Adrenal gland (tissue), 12 donors: Measurements from ENCODE around the gene NKTR. TPM values are rescaled to one million over a fixed set of nuclear protein-coding genes. Genes with fewer than 3 reads are reported as not detected.
A peak's percentile ranks its signal among the peaks of the same experiment; 100 is the strongest.
"Not testable (repeated sequence)": the region's sequence is repeated elsewhere in the genome, so short reads cannot be mapped to it uniquely, and the experiment has no call there.

Source experiments
- DNase-seq, 7 donors: peaks; one replicate each; pipeline ENCODE4 v3.0.0-alpha.2; 2019 to 2020
- H3K27ac ChIP-seq, 5 donors: fragments of 200-600 bp; sonication (generic) in 4 of 5; 1 replicate in 3 of 5; 2 replicates in 2 of 5; pipeline versions ENCODE4 v1.5.1 to v1.8.0; 2016 to 2020; ENCODE audit warnings: mild to moderate bottlenecking in 1 of 5
- H3K27me3 ChIP-seq: fragments of 200-600 bp; 2 replicates; pipeline ENCODE4 v1.8.0; 2021
- H3K36me3 ChIP-seq, 2 donors: fragments of 200-600 bp; replicated peaks in 1 of 2; 1 replicate in 1 of 2; 2 replicates in 1 of 2; pipeline versions ENCODE4 v1.5.1 to v1.8.0; 2018 to 2022
- H3K4me1 ChIP-seq, 2 donors: fragments of 200-600 bp; replicated peaks in 1 of 2; 1 replicate in 1 of 2; 2 replicates in 1 of 2; pipeline versions ENCODE4 v1.5.1 to v1.8.0; 2018 to 2021
- H3K4me3 ChIP-seq, 4 donors: fragments of 200-600 bp; sonication (generic) in 3 of 4; one replicate each; pipeline ENCODE4 v1.5.1; 2016 to 2018
- H3K9me3 ChIP-seq, 3 donors: fragments of 200-600 bp; sonication (generic) in 1 of 3; replicated peaks in 1 of 3; 1 replicate in 2 of 3; 2 replicates in 1 of 3; pipeline versions ENCODE4 v1.5.1 to v1.8.0; 2016 to 2021
- POLR2A ChIP-seq, 2 donors: fragments of 450-650 bp; IDR thresholded peaks; one replicate each; pipeline ENCODE4 v1.6.1; 2017; ENCODE audit warnings: antibody characterized with exemption in 2 of 2, mild to moderate bottlenecking in 2 of 2, moderate library complexity in 1 of 2
- WGBS, 4 donors: extraction: QIAGEN DNeasy Blood & Tissue Kit in 2 of 4; methylation state at CpG; one replicate each; pipeline versions ENCODE4 v1.1.5 to v1.1.7; 2013 to 2017; 5-methylcytosine and 5-hydroxymethylcytosine counted together
- intact Hi-C, 2 donors: fragments of 100-400 bp; cut with DNase I; formaldehyde crosslinking; loops; one replicate each; pipeline versions ENCODE4 v1.14.1 to v1.15.0; 2022 to 2023
- polyA plus RNA-seq, 3 donors: library from polyadenylated mRNA; stranded (reverse); fragments of 200-250 nt in 2 of 3; fragments of 350-450 nt in 1 of 3; fragmentation: Illumina TruSeq in 1 of 3; extraction: RNeasy Lipid Tissue Mini Kit (QIAGEN cat#74804) in 1 of 3; gene quantifications; one replicate each; pipeline ENCODE4 v1.2.3, GENCODE V29; 2013 to 2014
- total RNA-seq, 9 donors: library from RNA; depleted of rRNA in 4 of 9; stranded (reverse); fragments of >200 nt in 4 of 9; fragments of 120-200 nt in 1 of 9; fragmentation: NEBNext Ultra II Directional in 1 of 9; extraction: Animal tissue kit (Norgen Biotek cat#: 25700) in 1 of 9; gene quantifications; one replicate each; pipeline versions ENCODE4 v1.1.0 to v1.2.4, GENCODE V29; 2013 to 2023
- TF ChIP-seq, protein P1 (sequence below), 6 experiments: fragments of 450-650 bp in 4 of 6; fragments of 200-600 bp in 2 of 6; sonication (generic) in 1 of 6; IDR thresholded peaks; 1 replicate in 5 of 6; 2 replicates in 1 of 6; pipeline versions ENCODE4 v1.5.1 to v1.8.0; 2016 to 2021; ENCODE audit warnings: antibody characterized with exemption in 6 of 6, mild to moderate bottlenecking in 2 of 6, moderate library complexity in 1 of 6
- donor health status: healthy with polysubstance abuse.
- donor health status: Bipolar disorder and iron deficiency.
- donor health status: DM: yes; HTN: yes; CAD: no.
- donor health status: DM: no; HTN: no; CAD: no.
- donor health status: DM: no; HTN: no; CAD: no.
- donor health status: DM: yes; HTN: yes; CAD: no.

Gene NKTR
- total and polyA plus RNA-seq, 12 donors, result 12.7 to 114 (median 50.7) TPM

DNA sequence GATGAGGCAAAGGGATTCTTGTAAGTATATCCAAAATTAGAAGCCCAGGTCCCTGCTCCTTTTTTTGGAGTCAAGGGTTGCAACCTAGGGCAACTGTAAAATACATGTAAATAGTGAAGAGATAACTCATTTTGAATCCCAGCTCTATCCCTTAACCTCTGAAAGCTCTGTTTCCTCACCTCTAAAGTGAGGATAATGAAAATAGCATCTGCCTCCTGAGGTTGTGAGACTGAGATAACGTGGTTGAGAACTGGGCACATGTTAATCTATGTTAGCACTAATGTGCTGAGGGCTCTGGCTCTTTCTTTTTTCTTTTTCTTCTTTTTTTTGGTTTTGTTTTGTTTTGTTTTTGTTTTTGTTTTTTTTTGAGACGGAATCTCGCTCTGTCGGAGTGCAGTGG is 4.8 kb upstream of the NKTR start:
- TF ChIP-seq, protein P1, sequence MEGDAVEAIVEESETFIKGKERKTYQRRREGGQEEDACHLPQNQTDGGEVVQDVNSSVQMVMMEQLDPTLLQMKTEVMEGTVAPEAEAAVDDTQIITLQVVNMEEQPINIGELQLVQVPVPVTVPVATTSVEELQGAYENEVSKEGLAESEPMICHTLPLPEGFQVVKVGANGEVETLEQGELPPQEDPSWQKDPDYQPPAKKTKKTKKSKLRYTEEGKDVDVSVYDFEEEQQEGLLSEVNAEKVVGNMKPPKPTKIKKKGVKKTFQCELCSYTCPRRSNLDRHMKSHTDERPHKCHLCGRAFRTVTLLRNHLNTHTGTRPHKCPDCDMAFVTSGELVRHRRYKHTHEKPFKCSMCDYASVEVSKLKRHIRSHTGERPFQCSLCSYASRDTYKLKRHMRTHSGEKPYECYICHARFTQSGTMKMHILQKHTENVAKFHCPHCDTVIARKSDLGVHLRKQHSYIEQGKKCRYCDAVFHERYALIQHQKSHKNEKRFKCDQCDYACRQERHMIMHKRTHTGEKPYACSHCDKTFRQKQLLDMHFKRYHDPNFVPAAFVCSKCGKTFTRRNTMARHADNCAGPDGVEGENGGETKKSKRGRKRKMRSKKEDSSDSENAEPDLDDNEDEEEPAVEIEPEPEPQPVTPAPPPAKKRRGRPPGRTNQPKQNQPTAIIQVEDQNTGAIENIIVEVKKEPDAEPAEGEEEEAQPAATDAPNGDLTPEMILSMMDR (IDR thresholded peaks at IDR 0.05), result no peak
- no peak for TF ChIP-seq POLR2A (IDR thresholded peaks at IDR 0.05)
- H3K4me3 ChIP-seq, result no peak overlapping the region
- H3K27ac ChIP-seq, result no peak overlapping the region
- intact Hi-C loops, result no loop called here
- no peaks in the 10 kb centered on the region for H3K27me3 ChIP-seq
- 95 to 97% (median 97%) methylated on average over 4 of the region's 4 CpGs for WGBS, 4 donors
- H3K4me1 ChIP-seq, result peaks cover 5 to 15% of the 10 kb centered on the region in 2 donors
- no peaks in the 10 kb centered on the region for H3K9me3 ChIP-seq
- DNase-seq, result no peak
- H3K36me3 ChIP-seq, result peaks cover 0 to 6% of the 10 kb centered on the region in 2 donors

DNA sequence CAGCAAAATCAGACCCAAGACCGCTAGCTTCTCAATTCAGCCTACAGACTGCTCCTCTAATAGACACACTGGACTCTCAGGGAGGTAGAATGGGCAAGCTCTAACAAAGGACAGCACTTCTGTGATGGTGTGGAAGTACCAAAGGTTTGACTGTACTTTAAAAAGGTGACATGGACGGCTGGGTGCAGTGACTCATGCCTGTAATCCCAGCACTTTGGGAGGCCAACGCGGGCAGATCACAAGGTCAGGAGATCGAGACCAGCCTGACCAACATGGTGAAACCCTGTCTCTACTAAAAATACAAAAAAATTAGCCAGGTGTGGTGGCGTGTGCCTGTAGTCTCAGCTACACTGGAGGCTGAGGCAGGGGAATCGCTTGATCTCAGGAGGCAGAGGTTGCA is 3.4 kb upstream of the NKTR start:
- intact Hi-C loops, DNase-seq, H3K9me3 ChIP-seq, H3K36me3 ChIP-seq, H3K27ac ChIP-seq, H3K4me3 ChIP-seq, H3K27me3 ChIP-seq: not testable (repeated sequence)
- WGBS, 4 donors, result 80 to 93% (median 92%) methylated on average over 7 of the region's 7 CpGs
- peaks cover 3 to 13% of the 10 kb centered on the region in 2 donors for H3K4me1 ChIP-seq

DNA sequence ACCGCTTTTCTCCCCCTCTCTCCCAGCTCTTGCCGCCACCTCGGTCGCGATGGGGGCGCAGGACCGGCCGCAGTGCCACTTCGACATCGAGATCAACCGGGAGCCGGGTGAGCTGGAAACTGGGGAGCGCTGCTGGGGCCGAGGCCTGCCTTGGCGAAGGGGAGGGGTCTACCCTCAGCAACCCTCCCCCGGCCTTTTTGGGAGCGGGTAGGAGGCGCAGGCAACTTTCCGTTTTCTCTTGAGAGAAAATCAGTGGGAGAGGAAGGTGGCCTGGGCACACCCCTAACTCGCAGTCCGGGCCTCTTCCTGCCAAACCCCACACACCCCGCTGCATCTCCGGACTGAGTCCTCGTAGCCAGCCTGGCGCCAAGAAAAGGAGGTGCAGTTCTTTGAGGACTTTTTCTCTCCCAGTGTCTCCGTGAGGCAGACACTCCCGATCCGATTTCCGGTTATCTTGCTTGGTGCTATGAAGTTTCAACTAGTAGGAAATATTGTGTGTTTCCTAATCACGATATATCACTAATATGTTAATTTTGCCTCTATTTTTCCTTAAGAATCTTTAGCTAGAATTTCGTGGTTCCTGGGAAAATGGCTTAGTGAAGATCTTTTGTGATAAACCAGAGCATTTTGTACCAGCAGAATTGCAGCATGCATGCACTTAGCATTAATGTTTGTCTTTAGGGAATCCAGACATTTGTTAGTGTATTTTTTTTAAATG is 631 bp downstream of the NKTR start:
- TF ChIP-seq, protein P1 (IDR thresholded peaks at IDR 0.05), result peak in 4 of 6 experiments; percentile 22 to 49 (median 37)
- no peak for TF ChIP-seq POLR2A (IDR thresholded peaks at IDR 0.05)
- WGBS, 4 donors, result 0 to 1% (median 0%) methylated on average over 27 to 31 of the region's 31 CpGs

DNA sequence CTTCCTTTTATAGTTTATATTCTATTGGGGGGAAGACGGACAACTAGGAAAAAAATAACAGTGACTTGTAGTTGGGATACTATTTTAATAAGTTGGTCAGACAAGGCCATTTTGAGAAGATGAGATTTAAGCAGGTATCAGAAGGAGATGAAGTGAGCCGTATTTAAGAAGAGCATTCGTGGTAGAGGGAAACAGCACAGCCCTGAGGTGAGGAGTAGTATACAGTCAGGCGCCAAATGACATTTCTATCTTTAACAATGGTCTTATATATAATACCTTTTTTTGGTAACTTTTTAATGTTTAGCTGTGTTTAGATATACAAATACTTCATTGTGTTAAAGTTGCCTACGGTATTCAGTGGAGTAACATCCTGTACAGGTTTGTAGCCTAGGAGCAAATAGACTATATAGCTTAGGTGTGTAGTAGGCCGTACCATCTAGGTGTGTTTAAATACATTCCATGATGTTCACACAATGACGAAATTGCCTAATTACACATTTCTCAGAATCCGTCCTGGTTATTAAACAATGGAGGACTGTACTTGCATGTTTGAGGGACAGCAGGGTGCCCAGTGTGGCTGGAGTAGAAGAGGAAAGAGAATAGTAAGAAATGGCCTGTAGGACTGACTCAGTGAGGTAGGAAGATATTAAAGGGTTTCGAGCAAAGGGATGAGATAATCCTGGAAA is 1.6 kb downstream of the NKTR start:
- H3K4me3 ChIP-seq, result peak overlapping the region in 1 of 4 donors; percentile 82
- no peak for TF ChIP-seq POLR2A (IDR thresholded peaks at IDR 0.05)
- TF ChIP-seq, protein P1 (IDR thresholded peaks at IDR 0.05), result no peak
- H3K27ac ChIP-seq, result peak overlapping the region; percentile 95 to 98 (median 96)
- peaks cover 0 to 1% of the 10 kb centered on the region in 2 donors for H3K36me3 ChIP-seq
- no peaks in the 10 kb centered on the region for H3K27me3 ChIP-seq
- intact Hi-C loops, result loop anchor here (5.0 to 10.0 kb wide), 2 partner anchors 50 to 53 kb away; partner anchors contain the start of gene ZBTB47 (in 2 of the 2)
- peaks cover 9 to 34% of the 10 kb centered on the region in 2 donors for H3K4me1 ChIP-seq
- no peaks in the 10 kb centered on the region for H3K9me3 ChIP-seq
- 39 to 50% (median 43%) methylated on average over 9 of the region's 9 CpGs for WGBS, 4 donors
- DNase-seq, result no peak

More for the DNA sequence above, 631 bp downstream of the NKTR start:
- H3K27me3 ChIP-seq, result no peaks in the 10 kb centered on the region
- peak overlapping the region; percentile 95 to 98 (median 96) for H3K27ac ChIP-seq
- H3K9me3 ChIP-seq, result no peaks in the 10 kb centered on the region
- intact Hi-C loops, result loop anchor here (5.0 to 10.0 kb wide), 2 partner anchors 51 to 54 kb away; partner anchors contain the start of gene ZBTB47 (in 2 of the 2)
- peak in 6 of 7 donors; percentile 68 to 85 (median 72) for DNase-seq
- H3K4me1 ChIP-seq, result peaks cover 4 to 26% of the 10 kb centered on the region in 2 donors
- peak overlapping the region; percentile 43 to 87 (median 74) for H3K4me3 ChIP-seq
- no peaks in the 10 kb centered on the region for H3K36me3 ChIP-seq
